Measurements from ENCODE around the gene TRAF3IP3.
"Not testable (repeated sequence)": the region's sequence is repeated elsewhere in the genome, so short reads cannot be mapped to it uniquely, and the experiment has no call there.

The TRAF3IP3 gene

GRCh38 chr1:209769171-209769904 is 13.5 kb downstream of the TRAF3IP3 start:
- DNase-seq (ENCODE audit: low spot score), result no peak

GRCh38 chr1:209769971-209770370 is 14.1 kb downstream of the TRAF3IP3 start:
- no peak for DNase-seq (ENCODE audit: low spot score)

- no peak for DNase-seq (ENCODE audit: low spot score)
Measured at GRCh38 chr1:209770636-209771415, 15.0 kb downstream of the TRAF3IP3 start.

- DNase-seq (ENCODE audit: low spot score), result no peak
Measured at GRCh38 chr1:209772126-209772525, 16.3 kb downstream of the TRAF3IP3 start.

GRCh38 chr1:209774592-209774991 is 18.7 kb downstream of the TRAF3IP3 start:
- no peak for DNase-seq (ENCODE audit: low spot score)

GRCh38 chr1:209775678-209776077 is 19.8 kb downstream of the TRAF3IP3 start:
- no peak for DNase-seq (ENCODE audit: low spot score)

- DNase-seq (ENCODE audit: low spot score), result no peak
Measured at GRCh38 chr1:209777587-209777986, 21.7 kb downstream of the TRAF3IP3 start.

GRCh38 chr1:209778102-209778501 is 22.2 kb downstream of the TRAF3IP3 start:
- no peak for DNase-seq (ENCODE audit: low spot score)

- DNase-seq (ENCODE audit: low spot score), result no peak
Measured at GRCh38 chr1:209780268-209780667, 24.4 kb downstream of the TRAF3IP3 start.

- DNase-seq (ENCODE audit: low spot score), result no peak
Measured at GRCh38 chr1:209783386-209783785, 27.5 kb downstream of the TRAF3IP3 start.

- DNase-seq (ENCODE audit: low spot score), result peak; percentile 79
Measured at GRCh38 chr1:209784265-209785169, 28.7 kb downstream of the TRAF3IP3 start, which contains the start of gene C1orf74. TSS of gene C1orf74 (minus strand) at chr1:209784559. CDS start at chr1:209783634, 925 bp downstream.

GRCh38 chr1:209785592-209785991 is 29.7 kb downstream of the TRAF3IP3 start:
- DNase-seq (ENCODE audit: low spot score), result no peak

GRCh38 chr1:209786146-209786545 is 30.3 kb downstream of the TRAF3IP3 start:
- DNase-seq (ENCODE audit: low spot score), result no peak

GRCh38 chr1:209787551-209787950 is 31.7 kb downstream of the TRAF3IP3 start:
- DNase-seq (ENCODE audit: low spot score), result no peak

- DNase-seq (ENCODE audit: low spot score), result no peak
Measured at GRCh38 chr1:209789245-209789644, 33.4 kb downstream of the TRAF3IP3 start.

- no peak for DNase-seq (ENCODE audit: low spot score)
Measured at GRCh38 chr1:209790286-209791193, 34.7 kb downstream of the TRAF3IP3 start.

- DNase-seq (ENCODE audit: low spot score), result no peak
Measured at GRCh38 chr1:209791920-209792319, 36.1 kb downstream of the TRAF3IP3 start.

GRCh38 chr1:209793711-209794110 is 37.9 kb downstream of the TRAF3IP3 start:
- DNase-seq (ENCODE audit: low spot score), result not testable (repeated sequence)

GRCh38 chr1:209797978-209798639 is 42.3 kb downstream of the TRAF3IP3 start:
- DNase-seq (ENCODE audit: low spot score), result no peak

- DNase-seq (ENCODE audit: low spot score), result no peak
Measured at GRCh38 chr1:209800984-209801834, 45.4 kb downstream of the TRAF3IP3 start.
